GM12878 (cell line): Measurements from ENCODE around the gene ABCC4.

ENCODE experiments used
- CBFB ChIP-seq: IDR thresholded peaks from 2 replicates; pipeline ENCODE4 v1.6.1; 2016; ENCODE audit warnings: antibody characterized with exemption, low read depth
- CTCF ChIP-seq, 3 experiments: IDR thresholded peaks in 2 of 3; conservative IDR thresholded peaks in 1 of 3; 2 replicates each; pipeline ENCODE4 v1.5.1; 2011; ENCODE audit warnings: low read depth in 3 of 3, low read length in 3 of 3, mild to moderate bottlenecking in 3 of 3, control low read depth in 2 of 3, moderate library complexity in 2 of 3, inconsistent platforms in 1 of 3, mixed read lengths in 1 of 3; ENCODE audit not compliant: control insufficient read depth in 2 of 3, insufficient read depth in 1 of 3; ENCODE audit errors: extremely low read depth in 1 of 3
- EP300 ChIP-seq, 2 experiments: fragments of 150-350 bp in 1 of 2; IDR thresholded peaks; 2 replicates each; pipeline ENCODE4 v1.6.1; 2011 to 2012; ENCODE audit warnings: low read depth in 2 of 2, low read length in 2 of 2, borderline replicate concordance in 1 of 2, improper control_type of control experiment in 1 of 2, inconsistent platforms in 1 of 2; ENCODE audit not compliant: control insufficient read depth in 1 of 2
- FOS ChIP-seq: IDR thresholded peaks from 3 replicates; pipeline ENCODE4 v1.6.1; 2011; ENCODE audit warnings: borderline replicate concordance; ENCODE audit not compliant: insufficient read length; ENCODE audit errors: extremely low read depth
- HDAC6 ChIP-seq: fragments of 200-600 bp; sonication (generic); IDR thresholded peaks from one replicate; pipeline ENCODE4 v1.8.0; 2017; ENCODE audit warnings: antibody characterized with exemption; ENCODE audit not compliant: unreplicated experiment
- MLLT1 ChIP-seq: fragments of 450-650 bp; IDR thresholded peaks from 2 replicates; pipeline ENCODE4 v1.6.1; 2016; ENCODE audit warnings: mild to moderate bottlenecking
- MYC ChIP-seq: IDR thresholded peaks from 2 replicates; pipeline ENCODE4 v1.6.1; 2011; ENCODE audit warnings: mild to moderate bottlenecking, low read length, moderate library complexity, inconsistent platforms; ENCODE audit not compliant: insufficient read depth, insufficient replicate concordance, insufficient read length, severe bottlenecking
- POLR2A ChIP-seq: IDR thresholded peaks from 2 replicates; pipeline ENCODE4 v1.6.1; 2011; ENCODE audit warnings: low read depth, mild to moderate bottlenecking, low read length
- SP1 ChIP-seq: IDR thresholded peaks from one replicate; pipeline ENCODE4 v1.6.1; 2011; ENCODE audit warnings: low read depth, low read length
- TCF12 ChIP-seq: IDR thresholded peaks from 2 replicates; pipeline ENCODE4 v1.6.1; 2011; ENCODE audit warnings: low read depth, mild to moderate bottlenecking, low read length
- ZSCAN29 ChIP-seq: fragments of 450-650 bp; IDR thresholded peaks from 2 replicates; pipeline ENCODE4 v1.6.1; 2017; ENCODE audit warnings: mild to moderate bottlenecking, moderate library complexity

GRCh38 chr13:95248953-95249352 lies 52.3 kb downstream of the ABCC4 start:
- TF ChIP-seq MYC (no peak), MLLT1 (no peak), CBFB (no peak), HDAC6 (no peak), SP1 (no peak), ZSCAN29 (no peak), CTCF (IDR thresholded peaks at IDR 0.05 in 2 of 3, conservative IDR thresholded peaks at IDR 0.05 in 1 of 3; ENCODE audit: control insufficient read depth in 2 of 3, extremely low read depth in 1 of 3, insufficient read depth in 1 of 3, low read depth in 3 of 3, low read length in 3 of 3) (no peak), POLR2A (no peak), FOS (no peak), TCF12 (no peak), EP300 (IDR thresholded peaks at IDR 0.05; ENCODE audit: borderline replicate concordance in 1 of 2, control insufficient read depth in 1 of 2, low read depth in 2 of 2, low read length in 2 of 2) (no peak)
